ENCODE results near the gene GPS1.
A peak's percentile ranks its signal among the peaks of the same experiment; 100 is the strongest.

DNA sequence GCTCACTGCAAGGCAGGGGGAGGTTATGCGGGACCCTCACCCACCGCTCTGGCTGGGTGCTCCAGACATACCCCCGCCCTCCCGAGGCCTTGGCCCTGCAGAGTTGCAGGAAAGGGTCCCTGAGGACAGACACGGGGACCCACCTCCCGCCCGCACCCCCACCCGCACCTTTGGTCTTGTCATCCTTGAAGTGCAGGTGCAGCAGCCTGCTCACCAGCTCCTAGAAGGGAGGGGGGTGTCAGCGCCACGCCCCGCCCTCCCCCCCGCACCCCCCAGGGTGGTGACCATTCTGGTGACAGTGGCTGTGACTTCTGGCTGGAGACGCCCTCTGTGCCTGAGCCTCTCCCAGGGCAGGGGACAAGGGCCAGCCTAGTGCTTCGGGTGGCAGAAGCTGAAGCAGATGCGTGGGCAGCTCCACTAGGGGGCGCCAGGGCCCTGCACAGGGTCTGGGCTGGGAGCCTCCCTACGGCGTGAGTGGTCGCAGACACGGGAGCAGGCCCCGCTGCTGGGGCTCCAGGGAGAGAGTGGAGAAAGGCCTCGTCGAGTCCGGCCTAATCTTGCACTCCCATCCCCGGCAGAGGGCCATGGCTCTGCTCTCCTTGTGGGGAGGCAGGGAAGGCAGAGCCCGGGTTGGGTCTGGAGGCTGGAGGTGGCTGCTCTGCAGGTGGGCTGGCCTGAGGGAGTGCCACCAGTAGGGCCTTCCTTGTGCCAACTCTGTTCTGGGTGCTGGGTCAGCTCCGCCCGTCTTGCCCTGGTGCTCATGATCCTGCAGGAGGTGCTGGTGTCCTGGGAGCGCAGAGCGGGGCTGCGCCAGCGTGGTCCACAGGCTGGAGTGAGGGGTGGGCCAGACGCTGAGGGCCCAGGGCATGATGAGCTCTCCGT, 31.8 kb upstream of the GPS1 start:
- TF ChIP-seq POLR2A (IDR thresholded peaks at IDR 0.05): no peak
- TF ChIP-seq, protein P1, sequence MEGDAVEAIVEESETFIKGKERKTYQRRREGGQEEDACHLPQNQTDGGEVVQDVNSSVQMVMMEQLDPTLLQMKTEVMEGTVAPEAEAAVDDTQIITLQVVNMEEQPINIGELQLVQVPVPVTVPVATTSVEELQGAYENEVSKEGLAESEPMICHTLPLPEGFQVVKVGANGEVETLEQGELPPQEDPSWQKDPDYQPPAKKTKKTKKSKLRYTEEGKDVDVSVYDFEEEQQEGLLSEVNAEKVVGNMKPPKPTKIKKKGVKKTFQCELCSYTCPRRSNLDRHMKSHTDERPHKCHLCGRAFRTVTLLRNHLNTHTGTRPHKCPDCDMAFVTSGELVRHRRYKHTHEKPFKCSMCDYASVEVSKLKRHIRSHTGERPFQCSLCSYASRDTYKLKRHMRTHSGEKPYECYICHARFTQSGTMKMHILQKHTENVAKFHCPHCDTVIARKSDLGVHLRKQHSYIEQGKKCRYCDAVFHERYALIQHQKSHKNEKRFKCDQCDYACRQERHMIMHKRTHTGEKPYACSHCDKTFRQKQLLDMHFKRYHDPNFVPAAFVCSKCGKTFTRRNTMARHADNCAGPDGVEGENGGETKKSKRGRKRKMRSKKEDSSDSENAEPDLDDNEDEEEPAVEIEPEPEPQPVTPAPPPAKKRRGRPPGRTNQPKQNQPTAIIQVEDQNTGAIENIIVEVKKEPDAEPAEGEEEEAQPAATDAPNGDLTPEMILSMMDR (IDR thresholded peaks at IDR 0.05): peak; percentile 44 to 77 (median 63)
